Measurements from ENCODE around the gene MBOAT7. TPM values are rescaled to one million over a fixed set of nuclear protein-coding genes. Genes with fewer than 3 reads are reported as not detected.

Gene MBOAT7
- total and polyA plus RNA-seq, 2 donors (not counting 3 experiments of a cell fraction or from before 2014, with no cell fraction given), result 204 to 218 TPM

- no peaks in the 10 kb centered on the region for H4K20me1 ChIP-seq (replicated peaks; ENCODE audit: control insufficient read depth, extremely low read depth, insufficient read depth, low read length)
- no peak overlapping the region for H2AFZ ChIP-seq (ENCODE audit: low read depth, low read length)
- dilution Hi-C loops (cut with MboI; ENCODE audit: extremely low pct_ligation_motif_present, low sequenced_read_pairs), result no loop called here
- no peaks in the 10 kb centered on the region for H3K79me2 ChIP-seq (ENCODE audit: control insufficient read depth, insufficient read depth, low read length)
- no peaks in the 10 kb centered on the region for H3K9me3 ChIP-seq (replicated peaks; ENCODE audit: control insufficient read depth, insufficient read depth, low read length)
- no peak overlapping the region for H3K27ac ChIP-seq (ENCODE audit: insufficient read depth, low read depth, low read length)
- no peaks in the 10 kb centered on the region for H3K9me1 ChIP-seq (replicated peaks; ENCODE audit: control insufficient read depth, extremely low read depth, insufficient read depth, low read length)
- no peak for TF ChIP-seq MYC (IDR thresholded peaks at IDR 0.05; ENCODE audit: low read depth, low read length)
- no peak for TF ChIP-seq EZH2 (IDR thresholded peaks at IDR 0.05; ENCODE audit: borderline replicate concordance, low read depth, low read length, severe bottlenecking)
- no peak for TF ChIP-seq GATA2 (IDR thresholded peaks at IDR 0.05; ENCODE audit: insufficient read depth, insufficient read length, low read depth, low read length)
- no peak for TF ChIP-seq POLR2AphosphoS5 (IDR thresholded peaks at IDR 0.05; ENCODE audit: insufficient read depth, low read depth, low read length)
- ChIA-PET CTCF (no interaction called here), POLR2A (no interaction called here)
- peaks cover 9 to 39% of the 10 kb centered on the region in 2 experiments for H3K36me3 ChIP-seq (ENCODE audit: control insufficient read depth in 2 of 2, extremely low read depth in 1 of 2, insufficient read depth in 2 of 2, low read length in 2 of 2)
- DNase-seq (ENCODE audit: low read depth, low spot score), result no peak
- no peaks in the 10 kb centered on the region for H3K4me1 ChIP-seq (ENCODE audit: control insufficient read depth, extremely low read depth, insufficient read depth, low read length)
- H3K4me2 ChIP-seq (ENCODE audit: insufficient read depth, low read length), result no peak overlapping the region
- H3K27me3 ChIP-seq (ENCODE audit: control insufficient read depth in 2 of 2, insufficient read depth in 2 of 2, low read length in 2 of 2), result no peaks in the 10 kb centered on the region
- intact Hi-C loops (cut with micrococcal nuclease), result no loop called here
- H3K9ac ChIP-seq (replicated peaks; ENCODE audit: extremely low read depth, insufficient read depth, low read length), result no peak overlapping the region
- BruUV-seq (replicated peaks), result no TSS peak
- FAIRE-seq, result no peak
- no peak overlapping the region for H3K4me3 ChIP-seq (replicated peaks in 1 of 3; ENCODE audit: insufficient read depth in 1 of 3, low read depth in 1 of 3, low read length in 3 of 3)
Measured at GRCh38 chr19:54128796-54129616, 60.4 kb downstream of the MBOAT7 start.

- Histone ChIP-seq H3K9me3 (replicated peaks; ENCODE audit: control insufficient read depth, insufficient read depth, low read length) (no peaks in the 10 kb centered on the region), H2AFZ (ENCODE audit: low read depth, low read length) (no peak overlapping the region), H3K9ac (replicated peaks; ENCODE audit: extremely low read depth, insufficient read depth, low read length) (no peak overlapping the region), H3K36me3 (ENCODE audit: control insufficient read depth in 2 of 2, extremely low read depth in 1 of 2, insufficient read depth in 2 of 2, low read length in 2 of 2) (peaks cover 9 to 45% of the 10 kb centered on the region in 2 experiments), H3K79me2 (ENCODE audit: control insufficient read depth, insufficient read depth, low read length) (no peaks in the 10 kb centered on the region), H3K4me3 (replicated peaks in 1 of 3; ENCODE audit: insufficient read depth in 1 of 3, low read depth in 1 of 3, low read length in 3 of 3) (no peak overlapping the region), H3K4me1 (ENCODE audit: control insufficient read depth, extremely low read depth, insufficient read depth, low read length) (no peaks in the 10 kb centered on the region), H3K27ac (ENCODE audit: insufficient read depth, low read depth, low read length) (no peak overlapping the region), H4K20me1 (replicated peaks; ENCODE audit: control insufficient read depth, extremely low read depth, insufficient read depth, low read length) (no peaks in the 10 kb centered on the region), H3K27me3 (ENCODE audit: control insufficient read depth in 2 of 2, insufficient read depth in 2 of 2, low read length in 2 of 2) (no peaks in the 10 kb centered on the region), H3K9me1 (replicated peaks; ENCODE audit: control insufficient read depth, extremely low read depth, insufficient read depth, low read length) (no peaks in the 10 kb centered on the region), H3K4me2 (ENCODE audit: insufficient read depth, low read length) (no peak overlapping the region)
- CTCF ChIA-PET, result no interaction called here
- DNase-seq (ENCODE audit: low read depth, low spot score) (no peak), FAIRE-seq (no peak)
- TF ChIP-seq GATA2 (IDR thresholded peaks at IDR 0.05; ENCODE audit: insufficient read depth, insufficient read length, low read depth, low read length), result no peak
- TF ChIP-seq MYC (IDR thresholded peaks at IDR 0.05; ENCODE audit: low read depth, low read length), result no peak
- TF ChIP-seq JUN (IDR thresholded peaks at IDR 0.05; ENCODE audit: borderline replicate concordance, insufficient read depth, insufficient read length, low read depth), result no peak
- no TSS peak for BruUV-seq (replicated peaks)
- intact Hi-C loops (cut with micrococcal nuclease), result no loop called here
- POLR2A ChIA-PET, result no interaction called here
- dilution Hi-C loops (cut with MboI; ENCODE audit: extremely low pct_ligation_motif_present, low sequenced_read_pairs), result no loop called here
Measured at GRCh38 chr19:54128441-54128725, 61.0 kb downstream of the MBOAT7 start.
